Type B pancreatic cell (in vitro differentiated cells): Measurements from ENCODE around the gene SCN3A. TPM values are rescaled to one million over a fixed set of nuclear protein-coding genes. Genes with fewer than 3 reads are reported as not detected.

Experiments
- DNase-seq: peaks from one replicate; pipeline ENCODE4 v3.0.0; 2021; ENCODE audit warnings: mixed read lengths; ENCODE audit not compliant: unreplicated experiment; ENCODE audit errors: extremely low spot score
- H3K27ac Mint-ChIP-seq: 2 replicates; pipeline ENCODE4 v1.8.0; 2021; ENCODE audit warnings: mild to moderate bottlenecking, mixed read lengths
- H3K27me3 Mint-ChIP-seq: 2 replicates; pipeline ENCODE4 v1.8.0; 2021; ENCODE audit warnings: mixed read lengths
- H3K36me3 Mint-ChIP-seq: 2 replicates; pipeline ENCODE4 v1.8.0; 2021; ENCODE audit warnings: mixed read lengths
- H3K4me1 Mint-ChIP-seq: one replicate; pipeline ENCODE4 v1.8.0; 2021; ENCODE audit warnings: mixed read lengths; ENCODE audit not compliant: unreplicated experiment
- H3K4me3 Mint-ChIP-seq: 2 replicates; pipeline ENCODE4 v1.8.0; 2021; ENCODE audit warnings: mild to moderate bottlenecking, mixed read lengths
- H3K9me3 Mint-ChIP-seq: 2 replicates; pipeline ENCODE4 v1.8.0; 2021; ENCODE audit warnings: mixed read lengths
- total RNA-seq: library from RNA; stranded (reverse); gene quantifications from 2 replicates; pipeline ENCODE4 v1.2.1, GENCODE V29; 2021; ENCODE audit warnings: low replicate concordance
- TF ChIP-seq, protein P1 (sequence below): fragments of 200-600 bp; sonication (generic); conservative IDR thresholded peaks from 2 replicates; pipeline ENCODE4 v1.5.0; 2021; ENCODE audit warnings: antibody characterized with exemption, mild to moderate bottlenecking

Gene SCN3A
- total RNA-seq, 1 donor from 2014 or later: 2.8 TPM

DNA sequence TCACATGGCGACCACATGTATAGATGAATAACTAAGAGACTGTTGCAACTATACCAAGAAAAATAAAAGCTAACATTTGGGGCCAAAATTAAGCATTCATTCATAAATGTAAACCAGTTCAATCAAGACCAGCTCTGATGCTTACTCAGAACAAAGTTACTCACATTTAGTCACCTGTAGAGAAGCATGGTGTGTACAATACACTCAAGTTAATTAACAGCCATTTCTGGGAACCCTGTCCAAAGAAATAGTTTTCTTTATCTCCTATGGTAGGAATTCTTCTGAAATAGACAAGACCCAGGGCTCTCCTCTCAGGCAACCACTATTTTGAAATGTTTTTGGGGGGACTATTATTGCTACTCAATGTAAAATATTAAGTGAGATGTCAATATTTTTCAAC lies 1.6 kb downstream of the SCN3A start:
- Mint-ChIP-seq H3K9me3 (no peaks in the 10 kb centered on the region), H3K27ac (no peak overlapping the region), H3K36me3 (no peaks in the 10 kb centered on the region), H3K4me3 (no peak overlapping the region), H3K4me1 (peaks cover 5% of the 10 kb centered on the region), H3K27me3 (no peaks in the 10 kb centered on the region)
- DNase-seq: no peak
- TF ChIP-seq, protein P1, sequence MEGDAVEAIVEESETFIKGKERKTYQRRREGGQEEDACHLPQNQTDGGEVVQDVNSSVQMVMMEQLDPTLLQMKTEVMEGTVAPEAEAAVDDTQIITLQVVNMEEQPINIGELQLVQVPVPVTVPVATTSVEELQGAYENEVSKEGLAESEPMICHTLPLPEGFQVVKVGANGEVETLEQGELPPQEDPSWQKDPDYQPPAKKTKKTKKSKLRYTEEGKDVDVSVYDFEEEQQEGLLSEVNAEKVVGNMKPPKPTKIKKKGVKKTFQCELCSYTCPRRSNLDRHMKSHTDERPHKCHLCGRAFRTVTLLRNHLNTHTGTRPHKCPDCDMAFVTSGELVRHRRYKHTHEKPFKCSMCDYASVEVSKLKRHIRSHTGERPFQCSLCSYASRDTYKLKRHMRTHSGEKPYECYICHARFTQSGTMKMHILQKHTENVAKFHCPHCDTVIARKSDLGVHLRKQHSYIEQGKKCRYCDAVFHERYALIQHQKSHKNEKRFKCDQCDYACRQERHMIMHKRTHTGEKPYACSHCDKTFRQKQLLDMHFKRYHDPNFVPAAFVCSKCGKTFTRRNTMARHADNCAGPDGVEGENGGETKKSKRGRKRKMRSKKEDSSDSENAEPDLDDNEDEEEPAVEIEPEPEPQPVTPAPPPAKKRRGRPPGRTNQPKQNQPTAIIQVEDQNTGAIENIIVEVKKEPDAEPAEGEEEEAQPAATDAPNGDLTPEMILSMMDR: no peak

DNA sequence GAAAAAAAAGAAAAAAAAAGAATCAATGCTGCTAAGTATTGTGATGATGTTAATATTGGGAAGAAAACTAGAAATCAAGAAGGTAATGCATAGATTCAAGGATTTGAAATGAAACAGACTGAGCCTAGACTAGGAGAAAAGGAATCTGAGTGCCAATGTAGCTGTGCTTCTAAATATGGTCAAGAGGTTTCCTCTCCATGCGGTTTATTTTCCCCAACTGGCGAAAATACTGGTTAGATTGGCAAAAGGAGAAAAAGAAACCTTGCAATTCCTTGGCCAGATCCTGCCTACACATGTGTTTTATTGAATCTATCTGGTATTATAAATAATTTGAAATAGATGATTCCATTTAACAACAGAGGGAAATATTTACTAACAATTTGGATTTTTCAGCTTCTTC lies 5.7 kb downstream of the SCN3A start:
- no peaks in the 10 kb centered on the region for H3K9me3 Mint-ChIP-seq
- H3K4me3 Mint-ChIP-seq: no peak overlapping the region
- no peak for DNase-seq
- TF ChIP-seq, protein P1: no peak
- no peak overlapping the region for H3K27ac Mint-ChIP-seq
- H3K36me3 Mint-ChIP-seq: no peaks in the 10 kb centered on the region
- no peaks in the 10 kb centered on the region for H3K27me3 Mint-ChIP-seq
- H3K4me1 Mint-ChIP-seq: no peaks in the 10 kb centered on the region

DNA sequence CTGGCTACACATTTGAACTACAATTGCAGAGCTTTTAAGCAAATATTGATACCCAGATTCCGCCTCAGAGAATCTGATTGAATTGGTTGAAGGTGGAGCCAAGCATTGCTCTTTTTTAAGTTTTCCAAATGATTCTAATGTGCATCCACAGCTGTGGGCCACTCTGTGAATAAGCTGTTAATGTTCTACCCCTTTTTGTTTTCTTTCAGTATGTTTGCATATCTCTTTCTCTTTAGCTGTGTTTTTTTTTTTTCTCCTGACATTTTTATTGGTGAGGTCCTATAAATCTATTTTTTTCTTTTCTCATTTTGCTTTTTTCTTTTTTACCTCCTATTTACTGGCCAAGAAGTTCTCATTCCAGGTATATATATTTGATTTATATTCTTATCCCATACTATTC lies 6.5 kb downstream of the SCN3A start:
- no peaks in the 10 kb centered on the region for H3K4me1 Mint-ChIP-seq
- no peak overlapping the region for H3K4me3 Mint-ChIP-seq
- H3K36me3 Mint-ChIP-seq: no peaks in the 10 kb centered on the region
- DNase-seq: no peak
- no peaks in the 10 kb centered on the region for H3K9me3 Mint-ChIP-seq
- TF ChIP-seq, protein P1: no peak
- no peaks in the 10 kb centered on the region for H3K27me3 Mint-ChIP-seq
- no peak overlapping the region for H3K27ac Mint-ChIP-seq

DNA sequence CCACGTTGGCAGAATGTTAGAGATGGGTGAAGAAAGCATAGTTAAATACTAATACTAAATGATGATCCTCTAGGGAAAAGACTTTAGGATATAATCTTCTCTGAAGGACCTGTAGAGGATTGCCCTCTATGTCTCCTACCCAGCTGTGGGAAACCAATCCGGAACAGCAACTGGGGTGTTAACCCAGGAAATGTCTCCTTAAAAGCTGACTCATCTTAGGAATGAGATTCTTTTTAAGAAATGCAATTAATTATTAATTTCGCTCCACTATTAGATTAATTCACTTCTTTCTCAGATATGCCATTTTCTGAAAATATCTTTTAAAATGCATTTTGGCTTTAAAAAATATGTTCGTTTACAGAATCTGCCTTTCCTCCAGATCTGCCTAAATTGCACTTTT lies 7.4 kb downstream of the SCN3A start:
- H3K9me3 Mint-ChIP-seq: no peaks in the 10 kb centered on the region
- H3K36me3 Mint-ChIP-seq: no peaks in the 10 kb centered on the region
- no peaks in the 10 kb centered on the region for H3K4me1 Mint-ChIP-seq

GRCh38 chr2:165193178-165193777 lies 10.6 kb downstream of the SCN3A start:
- DNase-seq: no peak
- no peaks in the 10 kb centered on the region for H3K36me3 Mint-ChIP-seq
- no peaks in the 10 kb centered on the region for H3K4me1 Mint-ChIP-seq
- no peak overlapping the region for H3K4me3 Mint-ChIP-seq
- TF ChIP-seq, protein P1: no peak
- no peak overlapping the region for H3K27ac Mint-ChIP-seq
- no peaks in the 10 kb centered on the region for H3K9me3 Mint-ChIP-seq
- H3K27me3 Mint-ChIP-seq: no peaks in the 10 kb centered on the region

More for the DNA sequence above, 7.4 kb downstream of the SCN3A start:
- no peaks in the 10 kb centered on the region for H3K27me3 Mint-ChIP-seq
- no peak for DNase-seq
- TF ChIP-seq, protein P1: no peak
- no peak overlapping the region for H3K27ac Mint-ChIP-seq
- no peak overlapping the region for H3K4me3 Mint-ChIP-seq

DNA sequence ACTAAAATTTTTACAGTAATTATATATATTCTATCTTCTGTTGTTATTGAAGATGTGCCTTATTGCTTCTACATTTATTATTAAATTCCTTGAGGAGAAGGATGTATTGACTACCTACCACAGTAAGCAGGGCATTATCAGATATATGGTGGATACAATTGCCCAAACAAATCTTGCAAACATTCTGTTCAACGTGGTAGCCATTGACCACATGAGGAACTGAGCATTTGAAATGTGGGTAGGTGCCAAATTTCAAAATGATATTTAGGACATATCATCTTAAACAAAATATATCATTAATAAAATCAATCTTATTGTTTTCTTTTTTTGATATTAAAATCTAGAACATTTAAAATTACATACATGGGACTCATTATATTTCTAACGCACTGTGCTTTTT lies 11.1 kb downstream of the SCN3A start:
- Mint-ChIP-seq H3K36me3 (no peaks in the 10 kb centered on the region), H3K9me3 (no peaks in the 10 kb centered on the region), H3K4me1 (no peaks in the 10 kb centered on the region), H3K27me3 (no peaks in the 10 kb centered on the region), H3K27ac (no peak overlapping the region), H3K4me3 (no peak overlapping the region)
- TF ChIP-seq, protein P1: no peak
- no peak for DNase-seq
